Colonic mucosa (tissue), 4 donors: ENCODE results near the gene HOXC13. TPM values are rescaled to one million over a fixed set of nuclear protein-coding genes. Genes with fewer than 3 reads are reported as not detected.

Experiments
- DNase-seq: peaks from one replicate; pipeline ENCODE4 v3.0.0-alpha.2; 2020
- H3K27ac ChIP-seq: fragments of 200-600 bp; one replicate; pipeline ENCODE4 v1.8.0; 2021
- H3K27me3 ChIP-seq: fragments of 200-600 bp; one replicate; pipeline ENCODE4 v1.8.0; 2021
- H3K36me3 ChIP-seq: fragments of 200-600 bp; one replicate; pipeline ENCODE4 v1.8.0; 2021
- H3K4me1 ChIP-seq: fragments of 200-600 bp; one replicate; pipeline ENCODE4 v1.8.0; 2021; ENCODE audit warnings: mild to moderate bottlenecking
- H3K4me3 ChIP-seq: fragments of 200-600 bp; one replicate; pipeline ENCODE4 v1.8.0; 2021
- H3K9ac ChIP-seq, 2 donors: one replicate each; pipeline ENCODE4 v1.7.0; 2013; ENCODE audit warnings: control low read depth in 2 of 2, low read depth in 2 of 2, low read length in 2 of 2
- H3K9me3 ChIP-seq: fragments of 200-600 bp; one replicate; pipeline ENCODE4 v1.8.0; 2021
- CTCF ChIP-seq: fragments of 200-600 bp; IDR thresholded peaks from one replicate; pipeline ENCODE4 v1.8.0; 2022; ENCODE audit warnings: antibody characterized with exemption, mild to moderate bottlenecking
- intact Hi-C: fragments of 100-400 bp; cut with DNase I; formaldehyde crosslinking; loops from one replicate; pipeline ENCODE4 v1.14.1; 2022
- total RNA-seq, 2 donors: library from RNA; stranded (reverse); fragmentation: NEBNext Ultra II Directional in 1 of 2; extraction: Animal tissue kit (Norgen Biotek cat#: 25700) in 1 of 2; gene quantifications; one replicate each; pipeline ENCODE4 v1.2.1, GENCODE V29; 2021
- donor health status: healthy.
- donor health status: DM: no; HTN: no; CAD: no.
- donor health status: DM: no; HTN: no; CAD: no.

The HOXC13 gene
- total RNA-seq, 2 donors from 2014 or later, result not detected

- H3K27me3 ChIP-seq, result peaks cover 94% of the 10 kb centered on the region
- H3K27ac ChIP-seq, result no peak overlapping the region
- no peak for DNase-seq
- no peaks in the 10 kb centered on the region for H3K36me3 ChIP-seq
- no peaks in the 10 kb centered on the region for H3K9me3 ChIP-seq
- H3K9ac ChIP-seq, result no peak overlapping the region
- H3K4me1 ChIP-seq, result no peaks in the 10 kb centered on the region
- H3K4me3 ChIP-seq, result no peak overlapping the region
- no peak for TF ChIP-seq CTCF
- intact Hi-C loops, result no loop called here
Measured at GRCh38 chr12:53975479-53976152, 37.0 kb downstream of the HOXC13 start.

GRCh38 chr12:53976172-53976822 is 37.7 kb downstream of the HOXC13 start:
- Histone ChIP-seq H3K9me3 (no peaks in the 10 kb centered on the region), H3K4me1 (no peaks in the 10 kb centered on the region), H3K9ac (no peak overlapping the region), H3K4me3 (no peak overlapping the region), H3K36me3 (no peaks in the 10 kb centered on the region), H3K27me3 (peaks cover 92% of the 10 kb centered on the region), H3K27ac (no peak overlapping the region)
- TF ChIP-seq CTCF, result no peak
- DNase-seq, result no peak
- intact Hi-C loops, result no loop called here

GRCh38 chr12:53976823-53977595 is 38.4 kb downstream of the HOXC13 start:
- Histone ChIP-seq H3K27me3 (peaks cover 92% of the 10 kb centered on the region), H3K4me3 (no peak overlapping the region), H3K36me3 (no peaks in the 10 kb centered on the region), H3K9ac (no peak overlapping the region), H3K27ac (no peak overlapping the region), H3K4me1 (no peaks in the 10 kb centered on the region), H3K9me3 (no peaks in the 10 kb centered on the region)
- intact Hi-C loops, result no loop called here
- no peak for TF ChIP-seq CTCF
- DNase-seq, result no peak

GRCh38 chr12:53977596-53978445 is 39.2 kb downstream of the HOXC13 start:
- no peak for DNase-seq
- H3K9me3 ChIP-seq, result no peaks in the 10 kb centered on the region
- H3K4me1 ChIP-seq, result no peaks in the 10 kb centered on the region
- no peak overlapping the region for H3K27ac ChIP-seq
- intact Hi-C loops, result no loop called here
- TF ChIP-seq CTCF, result no peak
- no peak overlapping the region for H3K4me3 ChIP-seq
- peaks cover 90% of the 10 kb centered on the region for H3K27me3 ChIP-seq
- H3K36me3 ChIP-seq, result no peaks in the 10 kb centered on the region
- no peak overlapping the region for H3K9ac ChIP-seq
